ENCODE results near the gene COL5A1. TPM values are rescaled to one million over a fixed set of nuclear protein-coding genes. Genes with fewer than 3 reads are reported as not detected.
"Not testable (repeated sequence)": the region's sequence is repeated elsewhere in the genome, so short reads cannot be mapped to it uniquely, and the experiment has no call there.

The COL5A1 gene
- total RNA-seq, 1 donor from 2014 or later: 0.14 TPM

GRCh38 chr9:134707031-134707680 lies 65.6 kb downstream of the COL5A1 start:
- intact Hi-C loops (cut with micrococcal nuclease): no loop called here

GRCh38 chr9:134707731-134708671 lies 66.4 kb downstream of the COL5A1 start:
- intact Hi-C loops (cut with micrococcal nuclease): no loop called here

- intact Hi-C loops (cut with micrococcal nuclease): no loop called here
Measured at GRCh38 chr9:134708672-134709038, 67.1 kb downstream of the COL5A1 start.

GRCh38 chr9:134709512-134710270 lies 68.1 kb downstream of the COL5A1 start:
- intact Hi-C loops (cut with micrococcal nuclease): no loop called here

GRCh38 chr9:134710271-134710540 lies 68.6 kb downstream of the COL5A1 start:
- intact Hi-C loops (cut with micrococcal nuclease): no loop called here

- intact Hi-C loops (cut with micrococcal nuclease): no loop called here
Measured at GRCh38 chr9:134710901-134711300, 69.3 kb downstream of the COL5A1 start.

- intact Hi-C loops (cut with micrococcal nuclease): no loop called here
Measured at GRCh38 chr9:134712243-134712642, 70.6 kb downstream of the COL5A1 start.

- intact Hi-C loops (cut with micrococcal nuclease): no loop called here
Measured at GRCh38 chr9:134712926-134713325, 71.3 kb downstream of the COL5A1 start.

- intact Hi-C loops (cut with micrococcal nuclease): not testable (repeated sequence)
Measured at GRCh38 chr9:134715536-134715935, 73.9 kb downstream of the COL5A1 start.

GRCh38 chr9:134716067-134716466 lies 74.5 kb downstream of the COL5A1 start:
- intact Hi-C loops (cut with micrococcal nuclease): no loop called here

- intact Hi-C loops (cut with micrococcal nuclease): no loop called here
Measured at GRCh38 chr9:134717056-134717455, 75.5 kb downstream of the COL5A1 start.

- intact Hi-C loops (cut with micrococcal nuclease): no loop called here
Measured at GRCh38 chr9:134717924-134718645, 76.5 kb downstream of the COL5A1 start.

GRCh38 chr9:134719331-134719730 lies 77.7 kb downstream of the COL5A1 start:
- intact Hi-C loops (cut with micrococcal nuclease): no loop called here

- intact Hi-C loops (cut with micrococcal nuclease): no loop called here
Measured at GRCh38 chr9:134720136-134720753, 78.6 kb downstream of the COL5A1 start.

GRCh38 chr9:134720796-134721195 lies 79.2 kb downstream of the COL5A1 start:
- intact Hi-C loops (cut with micrococcal nuclease): no loop called here

GRCh38 chr9:134721344-134721743 lies 79.7 kb downstream of the COL5A1 start:
- intact Hi-C loops (cut with micrococcal nuclease): no loop called here

GRCh38 chr9:134722120-134722701 lies 80.6 kb downstream of the COL5A1 start:
- intact Hi-C loops (cut with micrococcal nuclease): no loop called here

GRCh38 chr9:134723037-134723436 lies 81.4 kb downstream of the COL5A1 start:
- intact Hi-C loops (cut with micrococcal nuclease): no loop called here

GRCh38 chr9:134723491-134724190 lies 82.0 kb downstream of the COL5A1 start:
- intact Hi-C loops (cut with micrococcal nuclease): no loop called here

Data from T-helper 2 cell treated with Interferon-gamma antibody and Interleukin-4, amounts not matched to agents 100 ng/mL and 5 ng/mL, for 36 hours (primary cell).